ENCODE data around the gene NT5C3B.
A peak's percentile ranks its signal among the peaks of the same experiment; 100 is the strongest.
"Not testable (repeated sequence)": the region's sequence is repeated elsewhere in the genome, so short reads cannot be mapped to it uniquely, and the experiment has no call there.

The NT5C3B gene

DNA sequence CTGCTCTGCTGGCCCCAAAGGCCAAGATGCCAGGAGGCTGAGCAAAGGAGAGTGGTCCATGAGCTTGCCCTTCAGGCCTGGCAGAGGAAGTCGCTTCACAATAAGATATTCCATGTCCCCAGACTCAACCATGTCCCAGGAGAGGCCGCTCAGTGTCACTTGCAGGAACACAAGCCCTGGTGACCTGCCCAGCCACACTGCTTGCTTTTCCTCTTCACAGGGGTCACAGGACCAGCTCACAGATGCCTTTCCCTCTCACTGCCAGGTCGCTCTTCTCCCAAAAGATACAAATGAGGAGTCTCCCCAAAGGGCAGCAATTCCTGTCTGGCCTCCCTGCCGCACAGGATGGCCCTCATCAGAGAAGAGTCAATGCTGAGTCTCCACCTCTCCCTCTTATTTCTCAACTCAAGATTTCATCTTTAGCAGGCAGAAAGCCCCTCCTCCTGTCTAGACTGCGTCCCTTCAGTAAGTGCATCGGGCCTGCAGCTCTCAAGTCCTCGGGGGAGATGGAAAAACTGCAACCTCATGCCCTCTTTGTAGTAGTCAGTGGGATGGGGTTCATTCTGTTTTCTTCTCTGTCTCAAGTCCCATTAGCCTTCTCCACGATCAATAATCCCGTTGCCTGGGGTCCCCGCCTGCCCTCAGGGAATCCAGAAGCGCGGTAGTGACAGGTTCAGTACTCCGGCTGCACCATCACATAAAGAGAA lies 54.5 kb downstream of the NT5C3B start:
- no peak for DNase-seq

DNA sequence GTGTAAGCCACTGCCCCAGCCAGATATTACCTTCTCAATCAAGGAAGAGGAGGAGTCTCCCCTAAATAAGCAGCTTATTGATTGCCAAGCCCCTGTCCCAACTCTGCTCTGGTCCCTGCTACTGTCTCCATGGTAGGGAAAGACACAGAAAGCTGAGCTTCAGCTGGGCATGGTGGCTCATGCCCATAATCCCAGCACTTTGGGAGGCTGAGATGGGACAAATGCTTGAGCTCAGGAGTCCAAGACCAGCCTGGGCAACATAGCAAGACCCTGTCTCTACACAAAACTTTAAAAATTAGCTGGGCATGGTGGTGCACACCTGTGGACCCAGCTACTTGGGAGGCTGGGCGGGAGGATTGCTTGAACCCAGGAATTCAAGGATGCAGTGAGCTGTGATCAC lies 56.1 kb downstream of the NT5C3B start:
- no peak for DNase-seq

DNA sequence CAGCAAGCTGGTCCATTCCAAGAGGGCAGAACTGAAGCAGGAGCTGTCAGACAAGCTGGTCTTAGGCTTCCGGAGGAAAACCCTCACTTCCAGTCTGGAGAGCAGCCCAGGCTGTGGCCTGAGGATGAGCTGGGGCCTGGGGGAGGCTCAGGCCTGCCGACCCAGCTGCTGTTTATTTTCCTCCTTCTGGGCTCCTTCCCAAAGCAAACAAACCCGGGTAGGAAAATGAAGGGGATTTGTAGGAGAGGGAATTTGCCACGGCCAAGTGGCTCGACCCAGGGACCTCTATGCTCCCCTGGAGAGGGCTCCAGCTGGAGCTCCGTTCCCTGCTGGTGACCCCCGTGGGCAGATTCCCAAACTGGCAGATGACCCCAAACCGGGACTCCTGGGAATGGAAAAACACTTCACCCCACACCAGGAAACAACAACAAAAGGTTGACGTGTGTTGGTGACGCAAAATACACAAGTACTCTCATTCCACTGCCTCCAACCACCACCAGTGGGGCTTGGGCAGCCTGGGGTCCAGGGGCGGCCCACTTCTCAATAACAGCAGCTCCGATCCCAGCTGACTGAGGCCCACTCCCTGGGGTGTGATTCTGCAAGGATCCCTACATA lies 58.4 kb downstream of the NT5C3B start:
- peak; percentile 58 for DNase-seq

DNA sequence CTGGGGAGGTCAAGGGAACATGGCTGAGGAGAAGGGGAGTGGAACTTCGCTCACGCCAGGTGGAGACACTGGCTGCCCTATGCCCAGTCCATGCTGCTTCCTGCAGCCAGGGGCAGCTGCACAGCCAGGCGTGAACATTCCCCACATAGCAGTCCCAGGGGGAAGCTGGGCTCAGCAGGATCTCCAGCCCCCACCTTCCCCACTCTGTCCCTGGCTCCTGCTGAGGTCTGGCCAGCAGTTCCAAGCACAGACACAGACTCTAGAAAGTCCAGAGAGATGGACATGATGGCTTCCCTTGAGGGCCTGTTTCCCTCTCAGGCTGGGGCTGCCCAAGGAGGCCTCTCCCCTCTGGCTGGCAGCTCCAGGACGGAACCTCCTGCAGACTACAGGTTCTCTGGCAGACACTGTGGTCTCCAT lies 58.9 kb downstream of the NT5C3B start:
- no peak for DNase-seq

DNA sequence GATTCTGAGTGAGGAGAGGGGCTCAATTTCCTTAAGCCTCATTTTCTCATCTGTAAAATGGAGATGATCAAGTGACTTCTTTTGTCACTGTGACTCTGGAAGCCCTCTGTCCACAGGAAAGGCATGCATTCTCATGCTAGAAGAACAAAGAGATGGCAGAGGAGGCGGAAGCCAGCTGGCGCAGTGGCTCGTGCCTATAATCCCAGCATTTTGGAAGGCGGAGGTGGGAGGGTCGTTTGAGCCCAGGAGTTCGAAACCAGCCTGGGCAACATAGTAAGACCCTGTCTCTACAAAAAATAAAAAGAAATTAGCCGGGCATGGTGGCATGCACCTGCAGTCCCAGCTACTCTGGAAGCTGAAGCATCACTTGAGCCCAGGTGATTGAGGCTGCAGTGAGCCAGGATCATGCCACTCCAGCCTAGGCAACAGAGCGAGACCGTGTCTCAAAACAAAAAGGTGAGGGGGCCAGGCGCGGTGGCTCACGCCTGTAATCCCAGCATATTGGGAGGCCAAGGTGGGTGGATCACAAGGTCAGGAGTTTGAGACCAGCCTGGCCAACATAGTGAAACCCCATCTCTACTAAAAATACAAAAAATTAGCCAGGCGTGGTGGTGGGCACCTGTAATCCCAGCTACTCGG lies 59.7 kb downstream of the NT5C3B start:
- DNase-seq: not testable (repeated sequence)

DNA sequence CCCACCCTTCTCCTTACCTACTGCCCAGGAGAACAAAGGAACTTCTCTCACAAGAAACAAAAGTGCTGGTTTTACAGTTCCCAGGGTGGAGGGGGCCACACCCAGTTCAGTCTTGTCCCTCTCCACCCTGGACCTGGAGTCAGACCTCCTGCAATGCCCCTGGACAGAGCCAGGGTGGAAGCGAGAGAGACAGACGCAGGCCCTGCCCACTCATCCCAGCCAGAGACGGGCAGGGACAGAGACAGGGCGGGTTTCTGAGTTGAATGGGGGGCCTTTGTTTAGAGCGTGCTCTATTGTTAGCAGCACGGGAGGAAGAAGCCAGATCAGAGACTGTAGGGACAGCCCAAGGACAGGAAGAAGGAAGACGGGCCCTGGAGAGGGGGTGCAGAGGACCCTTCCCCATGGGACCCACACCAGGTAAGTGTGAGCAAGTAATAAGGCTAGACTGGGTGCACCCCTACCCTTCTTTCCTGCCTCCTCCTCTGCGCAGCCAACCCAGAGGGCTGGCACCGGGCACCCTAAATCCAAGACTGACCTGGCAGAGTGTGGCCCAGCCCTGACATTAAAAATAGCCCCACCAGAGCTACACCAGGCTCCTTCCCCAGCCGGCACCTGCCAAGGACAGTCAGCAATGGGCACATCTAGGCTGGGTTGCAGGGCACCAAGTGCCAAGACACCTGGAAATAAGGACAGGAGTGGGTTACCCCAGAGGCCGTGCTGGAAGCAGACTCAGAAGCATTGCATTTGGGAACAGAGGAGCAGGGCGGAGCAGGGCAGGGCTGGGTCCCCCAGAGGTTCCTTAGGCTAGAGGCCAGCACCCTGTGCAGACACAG lies 60.4 kb downstream of the NT5C3B start:
- no peak for DNase-seq

Data from NCI-H1105 (cell line).